Activated CD8-positive, alpha-beta T cell treated with anti-CD3 and anti-CD28 coated beads, Interleukin-2, amount 10 ng/mL, durations not matched to agents 7 days and 5 days (primary cell): ENCODE data around the gene TVP23A. TPM values are rescaled to one million over a fixed set of nuclear protein-coding genes. Genes with fewer than 3 reads are reported as not detected.
"Not testable (repeated sequence)": the region's sequence is repeated elsewhere in the genome, so short reads cannot be mapped to it uniquely, and the experiment has no call there.

Experiments used
- ATAC-seq: fragments of 150-1000 bp; cut with Tn5 transposase; one replicate; pipeline ENCODE4 v1.10.0; 2021; ENCODE audit warnings: moderate library complexity
- CTCF ChIA-PET: fragments of 350-600 bp; sonication (Branson Sonifier 250); formaldehyde crosslinking; loops from one replicate; lab custom pipeline; 2021; ENCODE audit warnings: antibody characterized with exemption; lab: Charles Lee
- POLR2A ChIA-PET: fragments of 350-600 bp; sonication (Branson Sonifier 250); formaldehyde crosslinking; loops from one replicate; lab custom pipeline; 2021; ENCODE audit warnings: antibody characterized with exemption; lab: Charles Lee
- DNase-seq: peaks from one replicate; pipeline ENCODE4 v3.0.0-alpha.2; 2020
- H3K27ac Mint-ChIP-seq: one replicate; pipeline ENCODE4 v1.8.0; 2021; ENCODE audit warnings: mild to moderate bottlenecking, mixed read lengths
- H3K27me3 Mint-ChIP-seq: one replicate; pipeline ENCODE4 v1.8.0; 2021; ENCODE audit warnings: low read depth, mixed read lengths
- H3K36me3 Mint-ChIP-seq: one replicate; pipeline ENCODE4 v1.8.0; 2021; ENCODE audit warnings: low read depth, mixed read lengths
- H3K4me1 Mint-ChIP-seq: one replicate; pipeline ENCODE4 v1.8.0; 2021; ENCODE audit warnings: low read depth, mixed read lengths
- H3K4me3 Mint-ChIP-seq: one replicate; pipeline ENCODE4 v1.8.0; 2021; ENCODE audit warnings: mild to moderate bottlenecking, mixed read lengths
- H3K9me3 Mint-ChIP-seq: one replicate; pipeline ENCODE4 v1.8.0; 2022; ENCODE audit warnings: mixed read lengths; ENCODE audit not compliant: insufficient read depth
- total RNA-seq, 2 experiments: library from RNA; stranded (reverse); gene quantifications; one replicate each; pipeline ENCODE4 v1.2.3, GENCODE V29; 2021

TVP23A gene
- total RNA-seq, 2 experiments from 2014 or later: not detected

DNA sequence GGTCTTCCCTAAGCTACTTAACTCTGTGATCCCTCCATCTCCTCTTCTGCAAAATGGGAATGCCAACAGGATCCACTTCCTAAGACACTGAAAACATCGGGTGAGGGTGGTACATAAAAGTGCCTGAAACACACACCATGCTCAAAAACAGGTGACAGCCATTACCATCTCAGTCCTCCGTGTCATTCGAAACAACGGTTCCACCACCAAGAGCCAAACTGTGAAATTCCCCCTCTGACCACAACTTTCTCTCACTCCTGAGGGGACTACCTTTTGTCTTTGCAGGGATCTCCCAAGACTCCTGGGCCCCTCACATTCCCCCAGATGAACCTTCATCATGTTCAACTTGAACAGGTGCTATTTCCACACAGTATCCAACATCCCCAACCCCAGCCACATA, 38.0 kb downstream of the TVP23A start:
- H3K9me3 Mint-ChIP-seq: no peaks in the 10 kb centered on the region
- ChIA-PET POLR2A (no interaction called here), CTCF (no interaction called here)
- H3K36me3 Mint-ChIP-seq: no peaks in the 10 kb centered on the region
- H3K27me3 Mint-ChIP-seq: peaks cover 42% of the 10 kb centered on the region
- peaks cover 7% of the 10 kb centered on the region for H3K4me1 Mint-ChIP-seq
- no peak overlapping the region for H3K27ac Mint-ChIP-seq
- DNase-seq (no peak), ATAC-seq (no peak)
- no peak overlapping the region for H3K4me3 Mint-ChIP-seq

DNA sequence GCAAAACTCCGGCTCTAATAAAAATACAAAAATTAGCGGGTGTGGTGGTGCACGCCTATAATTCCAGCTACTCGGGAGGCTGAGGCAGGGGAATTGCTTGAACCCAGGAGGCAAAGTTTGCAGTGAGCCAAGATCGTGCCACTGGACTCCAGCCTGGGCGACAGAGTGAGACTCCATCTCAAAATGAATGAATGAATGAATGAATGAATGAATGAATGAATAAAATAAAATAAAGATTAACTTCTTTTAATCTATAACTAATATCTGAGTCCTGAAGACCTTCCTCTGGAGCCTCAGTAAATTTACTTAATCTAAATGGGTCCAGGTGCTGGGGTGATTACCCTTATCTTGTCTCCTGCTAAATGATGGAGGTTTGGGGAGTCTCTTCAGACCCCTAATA, 38.7 kb downstream of the TVP23A start:
- H3K4me1 Mint-ChIP-seq: peaks cover 11% of the 10 kb centered on the region
- DNase-seq, H3K9me3 Mint-ChIP-seq, POLR2A ChIA-PET, ATAC-seq, H3K4me3 Mint-ChIP-seq, H3K27ac Mint-ChIP-seq, H3K36me3 Mint-ChIP-seq: not testable (repeated sequence)
- CTCF ChIA-PET: interaction anchor here (0.8 kb wide), 1 partner anchor 139 kb away, joined by 5 read pairs; no protein-coding TSS in a partner anchor
- peaks cover 49% of the 10 kb centered on the region for H3K27me3 Mint-ChIP-seq

DNA sequence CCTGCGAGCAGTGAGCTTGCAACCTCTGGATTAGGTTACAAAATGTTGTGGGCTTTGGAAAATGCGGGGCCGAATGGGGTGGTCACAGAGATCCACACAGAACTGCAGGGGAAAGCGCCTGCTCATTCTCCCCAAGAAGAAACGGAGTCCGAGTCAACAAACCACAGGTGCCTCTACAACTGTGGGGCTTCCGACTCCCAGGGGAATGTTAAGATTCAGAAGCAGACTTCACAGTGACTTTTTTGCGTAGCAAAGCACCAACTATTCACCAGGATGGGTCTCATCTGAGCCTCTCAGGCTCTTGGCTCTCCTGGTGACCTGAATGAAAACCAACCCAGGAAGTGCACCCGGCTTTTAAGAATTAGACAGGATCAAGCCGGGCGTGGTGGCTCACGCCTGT, 41.2 kb downstream of the TVP23A start:
- CTCF ChIA-PET: no interaction called here
- Mint-ChIP-seq H3K4me3 (no peak overlapping the region), H3K9me3 (no peaks in the 10 kb centered on the region), H3K4me1 (peaks cover 11% of the 10 kb centered on the region), H3K36me3 (no peaks in the 10 kb centered on the region), H3K27ac (no peak overlapping the region), H3K27me3 (peaks cover 54% of the 10 kb centered on the region)
- DNase-seq (no peak), ATAC-seq (no peak)
- POLR2A ChIA-PET: no interaction called here

DNA sequence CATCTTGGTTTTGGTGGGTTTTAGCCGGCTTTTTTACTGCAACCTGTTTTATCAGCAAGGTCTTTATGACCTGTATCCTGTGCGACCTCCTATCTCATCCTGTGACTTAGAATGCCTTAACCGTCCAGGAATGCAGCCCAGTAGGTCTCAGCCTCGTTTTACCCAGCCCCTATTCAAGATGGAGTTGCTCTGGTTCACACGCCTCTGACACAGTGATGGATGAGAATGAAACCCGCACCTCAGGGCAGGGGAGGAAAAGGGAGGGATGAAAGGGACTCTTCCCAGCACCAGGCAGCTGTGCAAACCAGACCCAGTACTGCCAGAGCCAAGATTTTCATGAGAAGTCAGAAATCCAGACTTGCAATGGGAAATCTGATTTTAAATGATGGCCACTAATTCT, 41.7 kb downstream of the TVP23A start:
- ATAC-seq, POLR2A ChIA-PET: not testable (repeated sequence)

DNA sequence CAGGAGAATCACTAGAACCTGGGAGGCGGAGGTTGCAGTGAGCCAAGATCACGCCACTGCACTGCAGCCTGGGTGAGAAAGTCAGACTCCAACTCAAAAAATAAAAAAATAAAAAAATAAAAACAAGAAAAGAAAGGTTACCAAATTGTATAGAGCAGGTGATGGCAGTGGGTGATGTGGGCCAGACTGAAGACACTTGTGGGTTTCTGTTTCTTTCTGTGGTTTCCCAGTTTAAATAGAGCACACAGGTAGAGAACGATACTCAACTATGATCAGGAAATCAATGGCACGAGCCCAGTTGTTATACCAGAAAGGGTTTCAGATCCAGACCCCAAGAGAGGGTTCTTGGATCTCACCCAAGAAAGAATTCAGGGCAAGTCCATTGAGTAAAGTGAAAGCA, 42.3 kb downstream of the TVP23A start:
- CTCF ChIA-PET: no interaction called here
- Mint-ChIP-seq H3K36me3 (no peaks in the 10 kb centered on the region), H3K4me1 (peaks cover 11% of the 10 kb centered on the region), H3K4me3 (no peak overlapping the region), H3K27me3 (peaks cover 49% of the 10 kb centered on the region), H3K27ac (no peak overlapping the region), H3K9me3 (no peaks in the 10 kb centered on the region)
- ATAC-seq (peak; percentile 92), DNase-seq (peak; percentile 51)
- POLR2A ChIA-PET: no interaction called here

More for the DNA sequence above, 41.7 kb downstream of the TVP23A start:
- DNase-seq, H3K27ac Mint-ChIP-seq, H3K9me3 Mint-ChIP-seq, CTCF ChIA-PET, H3K36me3 Mint-ChIP-seq, H3K4me3 Mint-ChIP-seq: not testable (repeated sequence)
- peaks cover 52% of the 10 kb centered on the region for H3K27me3 Mint-ChIP-seq
- peaks cover 11% of the 10 kb centered on the region for H3K4me1 Mint-ChIP-seq

DNA sequence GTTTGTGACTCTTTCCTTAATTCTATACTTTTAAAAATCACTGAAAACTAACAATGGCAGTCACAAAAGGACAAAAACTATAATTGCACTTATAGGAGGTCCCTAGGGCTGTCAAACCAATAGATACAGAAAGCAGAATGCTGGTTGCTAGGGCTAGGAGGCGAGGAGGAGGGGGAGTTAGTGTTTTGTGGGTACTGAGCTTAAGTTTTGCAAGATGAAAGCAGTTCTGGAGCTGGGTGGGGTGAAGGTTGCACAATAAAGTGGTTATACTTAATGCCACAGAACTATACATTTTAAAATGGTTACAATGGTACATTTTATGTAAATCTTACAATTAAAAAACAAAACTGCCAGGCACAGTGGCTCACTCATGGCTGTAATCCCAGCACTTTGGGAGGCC, 47.7 kb downstream of the TVP23A start:
- Mint-ChIP-seq H3K27me3 (peaks cover 20% of the 10 kb centered on the region), H3K27ac (peak overlapping the region; percentile 30), H3K4me3 (no peak overlapping the region), H3K36me3 (peaks cover 3% of the 10 kb centered on the region), H3K9me3 (no peaks in the 10 kb centered on the region), H3K4me1 (peaks cover 15% of the 10 kb centered on the region)
- DNase-seq (peak; percentile 41), ATAC-seq (peak; percentile 72)
- ChIA-PET CTCF (interaction anchor here (0.8 to 1.0 kb wide), 2 partner anchors 98 to 108 kb away, joined by 3 read pairs; no protein-coding TSS in a partner anchor), POLR2A (no interaction called here)

DNA sequence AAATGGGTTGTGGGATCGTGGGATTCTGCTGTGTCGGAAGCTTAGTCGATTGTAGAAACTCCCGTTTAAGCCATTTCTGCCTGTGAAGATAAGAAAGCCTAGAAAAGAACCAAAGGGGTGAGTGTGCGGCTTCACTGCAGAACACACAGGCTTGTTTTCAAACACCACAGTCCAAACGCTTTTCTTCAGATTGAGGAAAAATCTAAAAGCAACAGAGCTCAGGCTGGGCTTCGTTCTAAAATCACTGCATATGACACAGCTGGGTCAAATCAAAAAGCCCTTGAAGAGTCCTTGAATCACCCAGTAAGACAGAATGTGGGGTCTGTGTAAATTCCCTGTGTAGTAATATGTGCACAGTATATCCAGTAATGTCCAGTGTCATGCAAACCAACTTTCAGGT, 49.2 kb downstream of the TVP23A start:
- no peak overlapping the region for H3K4me3 Mint-ChIP-seq
- ChIA-PET POLR2A (no interaction called here), CTCF (no interaction called here)
- H3K36me3 Mint-ChIP-seq: peaks cover 14% of the 10 kb centered on the region
- peaks cover 10% of the 10 kb centered on the region for H3K27me3 Mint-ChIP-seq
- no peak for DNase-seq
- no peaks in the 10 kb centered on the region for H3K9me3 Mint-ChIP-seq
- no peak overlapping the region for H3K27ac Mint-ChIP-seq
- no peak for ATAC-seq
- H3K4me1 Mint-ChIP-seq: peaks cover 23% of the 10 kb centered on the region

DNA sequence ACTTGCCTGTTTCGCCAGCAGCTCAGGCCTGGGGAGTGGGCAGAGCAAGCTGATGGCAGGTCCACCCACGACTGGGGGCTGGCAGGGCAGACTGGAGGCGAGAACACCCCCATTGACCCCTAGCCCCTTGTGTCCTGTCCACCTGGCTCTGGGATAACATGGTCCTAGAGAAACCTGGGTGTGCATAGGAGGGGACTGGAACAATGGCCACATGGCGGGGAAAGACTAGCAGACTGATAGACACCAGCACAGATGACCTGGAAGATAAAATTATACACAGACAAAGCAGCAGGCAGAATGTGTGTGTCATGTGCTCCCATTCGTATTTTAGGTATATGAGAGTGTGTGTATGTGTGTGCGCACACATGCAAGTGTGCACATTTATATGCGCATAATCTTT, 51.5 kb downstream of the TVP23A start:
- Mint-ChIP-seq H3K9me3 (no peaks in the 10 kb centered on the region), H3K4me3 (no peak overlapping the region), H3K4me1 (peaks cover 25% of the 10 kb centered on the region), H3K36me3 (peaks cover 34% of the 10 kb centered on the region), H3K27ac (no peak overlapping the region), H3K27me3 (peaks cover 2% of the 10 kb centered on the region)
- ChIA-PET POLR2A (no interaction called here), CTCF (no interaction called here)
- no peak for DNase-seq
- no peak for ATAC-seq

DNA sequence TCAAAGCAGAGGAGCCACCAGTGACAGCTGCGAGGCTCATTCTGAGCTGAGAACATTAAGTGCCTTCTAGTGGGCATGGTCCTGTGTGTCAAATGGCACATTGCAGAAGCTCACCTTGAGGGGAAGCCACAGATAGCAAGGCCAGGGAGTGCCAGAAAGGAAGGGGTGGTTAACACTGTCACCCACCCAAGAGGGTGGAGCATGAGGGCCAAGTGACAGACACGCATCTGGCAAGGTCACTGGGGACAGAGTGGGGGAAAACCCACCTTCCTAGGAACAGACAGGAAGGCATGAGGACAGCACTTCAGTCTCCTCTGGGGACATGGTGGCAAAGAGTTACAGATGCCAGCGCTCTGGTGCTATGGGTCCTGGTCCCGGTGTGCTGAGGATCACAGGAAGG, 52.8 kb downstream of the TVP23A start:
- peaks cover 42% of the 10 kb centered on the region for H3K36me3 Mint-ChIP-seq
- CTCF ChIA-PET: interaction anchor here (1.1 kb wide), 1 partner anchor 153 kb away, joined by 3 read pairs; no protein-coding TSS in a partner anchor
- peak overlapping the region; percentile 57 for H3K27ac Mint-ChIP-seq
- H3K9me3 Mint-ChIP-seq: no peaks in the 10 kb centered on the region
- peak overlapping the region; percentile 8 for H3K4me3 Mint-ChIP-seq
- DNase-seq (peak; percentile 41), ATAC-seq (peak; percentile 76)
- H3K4me1 Mint-ChIP-seq: peaks cover 21% of the 10 kb centered on the region
- POLR2A ChIA-PET: interaction anchor here (1.1 kb wide), 1 partner anchor 113 kb away, joined by 4 read pairs; no protein-coding TSS in a partner anchor
- H3K27me3 Mint-ChIP-seq: no peaks in the 10 kb centered on the region

DNA sequence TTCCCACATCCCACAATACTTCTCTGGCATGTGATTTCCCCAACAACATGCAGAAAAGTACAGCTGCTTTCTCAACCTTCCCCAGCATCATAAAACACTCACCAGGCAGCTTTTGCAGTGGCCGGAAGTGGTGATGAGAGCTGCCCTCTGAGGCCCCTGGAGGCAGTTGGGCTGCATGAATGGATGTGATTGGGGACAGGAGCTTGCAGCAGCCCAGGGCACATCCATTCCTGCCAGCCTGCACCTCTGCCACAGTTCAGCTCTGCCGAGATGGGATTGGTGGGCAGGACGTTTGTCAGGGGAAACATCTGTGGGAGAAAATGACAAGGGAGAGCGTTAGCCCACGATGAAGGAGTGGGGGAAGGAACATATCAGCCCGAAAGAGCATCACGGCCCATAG, 55.1 kb downstream of the TVP23A start:
- Mint-ChIP-seq H3K27me3 (no peaks in the 10 kb centered on the region), H3K36me3 (peaks cover 51% of the 10 kb centered on the region), H3K4me1 (peaks cover 20% of the 10 kb centered on the region), H3K9me3 (no peaks in the 10 kb centered on the region), H3K27ac (no peak overlapping the region), H3K4me3 (no peak overlapping the region)
- no peak for ATAC-seq
- ChIA-PET POLR2A (no interaction called here), CTCF (no interaction called here)
- DNase-seq: no peak

DNA sequence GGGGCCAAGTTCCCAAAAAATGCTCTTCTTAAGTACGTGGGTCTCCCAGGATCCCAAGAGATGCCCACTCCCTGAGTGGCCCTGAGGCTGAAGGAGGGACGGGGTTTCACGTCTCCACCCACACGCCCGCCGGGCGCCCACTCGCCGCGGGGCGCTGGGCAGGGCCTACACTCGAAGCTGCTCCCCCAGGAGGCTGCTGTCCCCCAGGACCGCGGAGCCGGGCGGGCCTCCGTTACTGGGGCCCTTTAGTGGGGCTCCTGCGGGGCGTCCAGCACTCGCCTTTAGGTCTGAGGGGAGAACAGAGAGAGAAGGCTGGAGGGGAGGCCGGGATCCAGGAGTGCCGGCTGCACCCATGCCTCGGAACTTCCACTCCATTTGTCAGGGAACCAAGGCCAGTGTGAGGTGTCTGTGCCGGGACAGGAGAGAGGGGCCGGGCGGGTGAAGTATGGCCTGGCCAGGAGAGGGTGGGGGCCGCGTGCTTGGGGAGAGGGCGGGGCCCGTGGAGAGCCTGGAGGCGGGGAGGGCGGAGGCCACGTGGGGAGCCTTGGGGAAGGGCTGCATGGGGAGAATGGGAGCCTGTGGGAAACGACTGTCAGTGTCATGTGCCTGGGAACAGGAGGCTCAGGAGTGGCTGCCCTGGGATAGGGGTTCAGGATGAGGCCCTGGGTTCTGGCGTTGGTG, 56.1 kb downstream of the TVP23A start:
- ChIA-PET POLR2A (interaction anchor here (0.6 kb wide), 1 partner anchor 150 kb away, joined by 3 read pairs; no protein-coding TSS in a partner anchor), CTCF (no interaction called here)
- DNase-seq (no peak), ATAC-seq (no peak)
- Mint-ChIP-seq H3K27me3 (no peaks in the 10 kb centered on the region), H3K27ac (no peak overlapping the region), H3K4me3 (no peak overlapping the region), H3K36me3 (peaks cover 55% of the 10 kb centered on the region), H3K4me1 (peaks cover 20% of the 10 kb centered on the region), H3K9me3 (no peaks in the 10 kb centered on the region)

DNA sequence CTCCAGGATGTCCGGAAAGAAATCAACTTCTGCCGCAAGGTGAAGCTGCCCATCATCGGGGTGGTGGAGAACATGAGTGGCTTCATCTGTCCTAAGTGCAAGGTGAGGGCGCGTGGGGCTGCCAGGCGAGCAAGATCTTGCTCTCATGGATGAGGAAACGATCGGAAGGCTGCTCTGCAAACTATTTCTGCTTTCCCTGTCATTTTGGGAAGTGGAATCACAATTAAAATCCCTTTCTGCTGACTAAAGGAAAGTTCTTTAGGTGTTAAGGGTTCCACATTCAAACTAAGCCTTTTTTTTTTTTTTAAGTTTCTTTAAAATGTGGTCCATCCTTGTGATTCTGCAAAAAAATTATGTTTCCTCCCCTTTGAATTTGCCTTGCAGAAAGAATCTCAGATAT, 57.2 kb downstream of the TVP23A start:
- ChIA-PET POLR2A (no interaction called here), CTCF (interaction anchor here (1.0 kb wide), 1 partner anchor 157 kb away, joined by 3 read pairs; no protein-coding TSS in a partner anchor)
- Mint-ChIP-seq H3K36me3 (peaks cover 56% of the 10 kb centered on the region), H3K27ac (no peak overlapping the region), H3K27me3 (no peaks in the 10 kb centered on the region), H3K9me3 (no peaks in the 10 kb centered on the region), H3K4me3 (no peak overlapping the region), H3K4me1 (peaks cover 19% of the 10 kb centered on the region)
- DNase-seq (no peak), ATAC-seq (no peak)
